CD14-positive monocyte (primary cell): ENCODE measurements around the gene CRYGA. TPM values are rescaled to one million over a fixed set of nuclear protein-coding genes. Genes with fewer than 3 reads are reported as not detected.

Source experiments
- DNase-seq, 3 donors: peaks; one replicate each; pipeline ENCODE4 v3.0.0-alpha.2; 2011 to 2022
- H2AFZ ChIP-seq: 2 replicates; pipeline ENCODE4 v1.6.0; 2012; ENCODE audit warnings: mild to moderate bottlenecking, low read depth, low read length, inconsistent platforms; ENCODE audit not compliant: insufficient read depth, poor library complexity, severe bottlenecking
- H3K27ac ChIP-seq, 2 donors: 1 replicate in 1 of 2; 2 replicates in 1 of 2; pipeline ENCODE4 v1.5.1; 2012 to 2013; ENCODE audit warnings: low read length in 2 of 2, control low read depth in 1 of 2, inconsistent platforms in 1 of 2, low read depth in 1 of 2, mild to moderate bottlenecking in 1 of 2
- H3K27me3 ChIP-seq, 2 donors: one replicate each; pipeline versions ENCODE4 v1.6.0 to v1.6.1; 2011 to 2013; ENCODE audit warnings: low read length in 2 of 2; ENCODE audit not compliant: control insufficient read depth in 2 of 2, insufficient read depth in 2 of 2
- H3K36me3 ChIP-seq, 2 donors: replicated peaks in 1 of 2; 1 replicate in 1 of 2; 2 replicates in 1 of 2; pipeline versions ENCODE4 v1.5.1 to v1.6.1; 2012 to 2013; ENCODE audit warnings: low read length in 2 of 2, control low read depth in 1 of 2, inconsistent platforms in 1 of 2, mild to moderate bottlenecking in 1 of 2; ENCODE audit not compliant: insufficient read depth in 2 of 2, control insufficient read depth in 1 of 2
- H3K4me1 ChIP-seq, 2 donors: 1 replicate in 1 of 2; 2 replicates in 1 of 2; pipeline versions ENCODE4 v1.5.1 to v1.6.1; 2012 to 2013; ENCODE audit warnings: low read length in 2 of 2, control low read depth in 1 of 2, inconsistent platforms in 1 of 2, mild to moderate bottlenecking in 1 of 2, moderate library complexity in 1 of 2; ENCODE audit not compliant: insufficient read depth in 2 of 2, control insufficient read depth in 1 of 2
- H3K4me2 ChIP-seq: replicated peaks from 2 replicates; pipeline ENCODE3; 2012; ENCODE audit warnings: low read length, moderate library complexity, mild to moderate bottlenecking; ENCODE audit not compliant: poor library complexity, severe bottlenecking; ENCODE audit errors: extremely low read depth
- H3K4me3 ChIP-seq, 3 experiments: fragments of 200-600 bp in 1 of 3; sonication (generic) in 1 of 3; replicated peaks in 1 of 3; 1 replicate in 2 of 3; 2 replicates in 1 of 3; pipeline ENCODE4 v1.5.1; 2011 to 2013; ENCODE audit warnings: low read length in 3 of 3, mild to moderate bottlenecking in 3 of 3, control low read depth in 2 of 3, low read depth in 2 of 3, inconsistent platforms in 1 of 3, moderate library complexity in 1 of 3
- H3K79me2 ChIP-seq: 2 replicates; pipeline ENCODE4 v1.6.0; 2012; ENCODE audit warnings: mild to moderate bottlenecking, control low read depth, inconsistent platforms, low read length, moderate library complexity; ENCODE audit not compliant: insufficient read depth
- H3K9ac ChIP-seq: 2 replicates; pipeline ENCODE4 v1.6.0; 2017; ENCODE audit warnings: low read length, mild to moderate bottlenecking; ENCODE audit not compliant: insufficient read depth, poor library complexity, severe bottlenecking
- H3K9me3 ChIP-seq, 2 donors: replicated peaks in 1 of 2; 1 replicate in 1 of 2; 2 replicates in 1 of 2; pipeline versions ENCODE4 v1.5.1 to v1.6.1; 2012 to 2013; ENCODE audit warnings: low read length in 2 of 2, control low read depth in 1 of 2; ENCODE audit not compliant: control insufficient read depth in 1 of 2, insufficient read depth in 1 of 2
- H4K20me1 ChIP-seq: 2 replicates; pipeline ENCODE4 v1.6.0; 2012; ENCODE audit warnings: mild to moderate bottlenecking, low read length, control low read depth, moderate library complexity; ENCODE audit not compliant: insufficient read depth
- H3K27ac Mint-ChIP-seq, 7 donors: one replicate each; pipeline ENCODE4 v1.8.0; 2020; ENCODE audit warnings: mild to moderate bottlenecking in 7 of 7, mixed read lengths in 7 of 7, moderate library complexity in 6 of 7, inconsistent platforms in 2 of 7
- H3K27me3 Mint-ChIP-seq, 3 donors: one replicate each; pipeline ENCODE4 v1.8.0; 2021 to 2022; ENCODE audit warnings: low read depth in 3 of 3, mild to moderate bottlenecking in 3 of 3, mixed read lengths in 3 of 3, moderate library complexity in 3 of 3, inconsistent platforms in 1 of 3
- H3K36me3 Mint-ChIP-seq, 2 donors: one replicate each; pipeline ENCODE4 v1.8.0; 2020; ENCODE audit warnings: mixed read lengths in 2 of 2, inconsistent platforms in 1 of 2, mild to moderate bottlenecking in 1 of 2
- H3K4me1 Mint-ChIP-seq: one replicate; pipeline ENCODE4 v1.8.0; 2020; ENCODE audit warnings: mild to moderate bottlenecking, mixed read lengths
- H3K4me3 Mint-ChIP-seq, 2 donors: one replicate each; pipeline ENCODE4 v1.8.0; 2020; ENCODE audit warnings: mild to moderate bottlenecking in 2 of 2, mixed read lengths in 2 of 2, moderate library complexity in 1 of 2
- H3K9me3 Mint-ChIP-seq, 7 donors: one replicate each; pipeline ENCODE4 v1.8.0; 2020 to 2022; ENCODE audit warnings: mixed read lengths in 7 of 7, mild to moderate bottlenecking in 6 of 7, moderate library complexity in 6 of 7, inconsistent platforms in 2 of 7
- CTCF ChIP-seq: fragments of 200-600 bp; IDR thresholded peaks from one replicate; pipeline ENCODE4 v1.8.0; 2022; ENCODE audit warnings: antibody characterized with exemption, mild to moderate bottlenecking
- WGBS: methylation state at CpG from one replicate; pipeline ENCODE4 v1.1.5; 2013; ENCODE audit warnings: missing lambda C conversion rate; ENCODE audit not compliant: insufficient coverage; 5-methylcytosine and 5-hydroxymethylcytosine counted together
- intact Hi-C, 2 donors: fragments of 100-400 bp; cut with micrococcal nuclease; formaldehyde crosslinking; loops; one replicate each; pipeline versions ENCODE4 v1.15.0 to v1.15.1; 2023
- polyA plus RNA-seq, 3 donors: library from polyadenylated mRNA; depleted of rRNA in 1 of 3; unstranded in 2 of 3; stranded (reverse) in 1 of 3; fragments of 300-500 nt in 2 of 3; fragments of >200 nt in 1 of 3; fragmentation: Illumina TruSeq in 2 of 3; gene quantifications; 1 replicate in 2 of 3; 2 replicates in 1 of 3; pipeline ENCODE4 v1.2.3, GENCODE V29; 2012 to 2021

CRYGA gene
- polyA plus RNA-seq, 3 donors: not detected

GRCh38 chr2:208156439-208156838, 7.0 kb downstream of the CRYGA start:
- Histone ChIP-seq H3K79me2 (no peaks in the 10 kb centered on the region), H4K20me1 (no peaks in the 10 kb centered on the region), H3K4me2 (no peak overlapping the region), H3K4me1 (no peaks in the 10 kb centered on the region), H3K4me3 (no peak overlapping the region), H3K36me3 (no peaks in the 10 kb centered on the region), H3K9me3 (peaks cover 0 to 4% of the 10 kb centered on the region in 2 donors), H3K27me3 (no peaks in the 10 kb centered on the region), H2AFZ (no peak overlapping the region), H3K27ac (no peak overlapping the region), H3K9ac (no peak overlapping the region)
- Mint-ChIP-seq H3K27ac (no peak overlapping the region), H3K9me3 (peaks cover 4 to 9% (median 6%) of the 10 kb centered on the region in 7 donors), H3K36me3 (no peaks in the 10 kb centered on the region), H3K4me1 (no peaks in the 10 kb centered on the region), H3K27me3 (peaks cover 0 to 1% (median 0%) of the 10 kb centered on the region in 3 donors), H3K4me3 (no peak overlapping the region)
- DNase-seq: no peak
- TF ChIP-seq CTCF: no peak
- intact Hi-C loops: no loop called here
- WGBS: no CpG with 5 or more reads among the region's 2 CpGs

GRCh38 chr2:208153156-208153555, 10.2 kb downstream of the CRYGA start:
- Histone ChIP-seq H2AFZ (no peak overlapping the region), H3K36me3 (no peaks in the 10 kb centered on the region), H3K27ac (no peak overlapping the region), H4K20me1 (no peaks in the 10 kb centered on the region), H3K4me2 (no peak overlapping the region), H3K27me3 (no peaks in the 10 kb centered on the region), H3K4me3 (no peak overlapping the region), H3K79me2 (no peaks in the 10 kb centered on the region), H3K9me3 (peaks cover 0 to 4% of the 10 kb centered on the region in 2 donors), H3K4me1 (no peaks in the 10 kb centered on the region), H3K9ac (no peak overlapping the region)
- TF ChIP-seq CTCF: no peak
- Mint-ChIP-seq H3K27ac (no peak overlapping the region), H3K27me3 (peaks cover 0 to 1% (median 0%) of the 10 kb centered on the region in 3 donors), H3K4me1 (peaks cover 5% of the 10 kb centered on the region), H3K4me3 (no peak overlapping the region), H3K36me3 (no peaks in the 10 kb centered on the region), H3K9me3 (peaks cover 10 to 20% (median 15%) of the 10 kb centered on the region in 7 donors)
- intact Hi-C loops: no loop called here
- DNase-seq: no peak
